ENCODE results near the gene RIPOR2.
"Not testable (repeated sequence)": the region's sequence is repeated elsewhere in the genome, so short reads cannot be mapped to it uniquely, and the experiment has no call there.

The RIPOR2 gene

GRCh38 chr6:24925661-24926060, 10.1 kb downstream of the RIPOR2 start:
- no peak for DNase-seq

- no peak for DNase-seq
These were observed 11.0 kb downstream of the RIPOR2 start for GRCh38 chr6:24924580-24925356.

- DNase-seq: no peak
These were observed 11.8 kb downstream of the RIPOR2 start for GRCh38 chr6:24923885-24924401.

GRCh38 chr6:24922814-24923213, 12.9 kb downstream of the RIPOR2 start:
- DNase-seq: no peak

DNA sequence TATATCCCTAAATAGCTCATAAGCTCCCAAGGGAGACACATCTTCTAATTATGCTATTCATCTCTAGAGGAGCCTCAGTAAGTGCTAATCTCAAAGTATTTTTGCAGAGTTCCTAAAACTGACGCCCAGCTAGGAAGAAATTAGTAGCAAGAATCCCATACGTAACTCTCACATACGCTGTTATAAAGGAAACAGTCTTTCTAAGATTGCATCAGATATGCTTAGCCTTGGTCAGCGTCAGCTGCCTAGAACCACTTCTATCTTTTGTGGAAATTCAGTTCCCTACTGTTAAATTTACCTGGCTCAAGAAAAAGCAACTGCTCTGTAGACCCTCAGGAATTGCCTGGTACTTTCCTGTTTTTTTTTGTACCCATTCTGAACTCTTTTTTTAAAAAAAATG, 13.6 kb downstream of the RIPOR2 start:
- no peak for DNase-seq

DNA sequence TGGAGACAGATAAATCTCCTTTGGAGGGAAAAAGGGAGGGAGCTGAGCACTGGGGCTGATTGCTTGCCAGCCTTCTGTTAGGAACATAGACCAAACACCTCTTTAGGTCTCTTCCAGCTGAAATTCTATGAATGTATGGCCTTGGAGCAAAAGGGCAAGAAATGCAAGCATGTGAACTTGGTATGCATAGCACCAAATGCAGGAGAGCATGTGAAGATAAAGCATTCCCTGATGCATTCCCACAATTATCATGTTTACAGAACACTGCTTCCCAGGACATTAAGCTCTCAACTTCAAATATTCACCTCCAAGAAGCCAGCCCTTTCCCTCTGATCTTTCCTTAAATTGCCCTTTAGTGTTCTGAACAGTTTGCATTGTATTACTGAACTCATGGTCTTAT, 15.6 kb downstream of the RIPOR2 start:
- DNase-seq: no peak

DNA sequence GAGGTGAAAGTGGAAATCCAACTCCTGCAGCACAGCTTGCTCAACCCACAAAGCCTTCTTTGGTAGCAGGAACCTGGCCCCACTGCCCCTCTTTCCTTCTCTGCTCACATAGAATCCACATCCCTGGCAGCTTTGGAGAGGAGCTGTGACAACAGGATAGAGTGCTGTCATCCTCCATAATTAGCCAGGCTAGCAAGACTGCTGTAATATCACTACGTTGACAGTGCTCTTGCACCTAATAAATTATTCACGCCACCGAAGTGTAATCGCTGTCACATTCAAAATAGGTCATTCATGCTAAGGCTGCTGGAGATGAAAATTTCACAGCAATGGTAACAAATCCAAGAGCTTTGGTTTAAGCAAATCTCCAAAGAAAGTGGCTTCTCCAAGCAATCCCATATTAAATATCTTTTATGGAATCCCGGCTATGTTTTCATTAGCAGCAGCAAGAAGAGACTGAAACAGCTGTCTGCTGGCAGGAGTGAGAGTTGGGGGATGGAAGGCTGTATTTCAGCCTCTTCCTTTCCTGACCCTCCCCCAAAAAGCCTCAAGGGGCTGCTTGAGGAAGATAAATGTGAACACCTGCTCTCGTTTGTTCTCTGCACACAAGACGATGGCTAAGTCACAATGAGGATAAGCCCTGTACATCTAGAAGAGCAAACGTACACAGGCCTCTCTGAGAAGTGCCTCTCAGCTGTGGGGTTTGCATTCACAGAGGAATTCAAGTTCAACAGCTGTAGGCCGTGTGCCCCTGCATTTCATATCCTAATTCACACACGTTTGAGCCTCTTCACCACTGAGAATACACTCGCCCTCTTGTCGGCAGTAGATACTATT, 16.5 kb downstream of the RIPOR2 start:
- DNase-seq: peak; percentile 54

DNA sequence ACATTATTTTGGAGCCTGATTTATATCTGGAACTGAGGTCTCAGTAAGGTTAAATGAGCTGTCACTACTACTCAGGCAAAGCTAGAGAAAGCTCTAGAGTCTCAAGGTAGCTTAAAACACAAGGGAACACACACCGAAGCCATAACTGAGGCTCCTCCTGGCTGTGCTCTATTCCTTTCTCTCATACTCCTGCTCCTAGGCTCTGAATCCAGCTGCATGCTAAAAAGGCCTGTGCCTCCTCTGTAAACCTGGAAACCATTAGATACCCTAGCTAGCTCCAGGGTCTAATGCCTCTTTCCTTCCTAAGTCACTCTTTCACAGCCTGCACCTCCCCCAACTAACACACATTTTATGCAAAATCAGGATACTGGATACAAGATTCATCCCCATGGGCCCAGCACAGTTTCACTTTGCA, 17.1 kb downstream of the RIPOR2 start:
- no peak for DNase-seq

GRCh38 chr6:24916496-24916895, 19.3 kb downstream of the RIPOR2 start:
- no peak for DNase-seq

DNA sequence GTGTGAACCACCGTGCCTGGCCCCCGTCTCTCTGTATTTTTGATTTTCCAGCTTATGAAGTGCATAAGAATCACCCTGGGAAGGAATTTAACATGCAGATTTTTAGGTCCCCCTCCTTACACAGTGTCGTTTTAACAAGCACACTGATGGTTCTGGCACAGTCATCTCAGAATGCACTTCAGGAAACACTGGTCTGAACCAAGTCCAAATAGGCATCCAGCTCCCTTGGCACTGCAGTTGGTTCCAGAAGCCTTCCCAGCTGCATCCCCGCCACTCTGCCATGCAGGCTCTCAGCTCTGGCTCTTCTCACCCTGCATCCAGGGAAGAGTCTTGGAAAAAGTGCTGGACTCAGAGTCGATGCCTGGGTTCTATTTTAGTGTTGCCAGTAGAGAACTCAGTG, 20.1 kb downstream of the RIPOR2 start:
- DNase-seq: no peak

- DNase-seq: not testable (repeated sequence)
These were observed 21.7 kb downstream of the RIPOR2 start for GRCh38 chr6:24914082-24914481.

- DNase-seq: no peak
These were observed 23.9 kb downstream of the RIPOR2 start for GRCh38 chr6:24911796-24912382.

GRCh38 chr6:24910961-24911725, 24.6 kb downstream of the RIPOR2 start:
- peak; percentile 52 for DNase-seq

DNA sequence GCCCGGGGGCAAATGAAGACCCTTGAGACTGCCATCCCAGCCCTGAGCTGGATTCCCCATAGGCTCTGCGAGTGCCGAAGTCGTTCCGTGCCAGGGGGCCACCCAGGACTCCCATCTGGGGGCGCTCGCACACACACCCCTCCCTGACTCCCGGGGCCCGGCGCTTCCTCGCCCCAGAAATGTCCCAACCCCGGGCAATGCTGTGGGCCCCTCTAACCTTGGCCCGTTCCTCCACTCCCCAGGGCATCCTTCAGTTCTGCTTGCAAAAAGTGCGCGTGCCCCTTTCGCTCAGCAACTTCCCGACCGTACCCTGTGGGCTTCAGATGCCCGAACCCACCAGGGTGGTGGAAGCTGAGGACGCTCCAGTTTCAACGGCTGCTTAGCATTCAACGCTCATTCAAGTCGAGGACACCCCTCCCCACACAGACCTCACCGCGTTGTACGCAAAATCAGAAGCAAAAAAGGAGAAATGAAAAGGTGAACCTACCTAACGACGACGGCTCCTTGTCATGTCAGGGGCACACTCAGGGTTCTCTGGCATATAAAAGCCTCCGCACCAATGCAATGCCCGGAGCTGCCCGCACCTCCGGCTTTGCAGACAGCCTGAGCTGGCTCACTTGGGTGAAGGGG, 25.3 kb downstream of the RIPOR2 start:
- DNase-seq: no peak

DNA sequence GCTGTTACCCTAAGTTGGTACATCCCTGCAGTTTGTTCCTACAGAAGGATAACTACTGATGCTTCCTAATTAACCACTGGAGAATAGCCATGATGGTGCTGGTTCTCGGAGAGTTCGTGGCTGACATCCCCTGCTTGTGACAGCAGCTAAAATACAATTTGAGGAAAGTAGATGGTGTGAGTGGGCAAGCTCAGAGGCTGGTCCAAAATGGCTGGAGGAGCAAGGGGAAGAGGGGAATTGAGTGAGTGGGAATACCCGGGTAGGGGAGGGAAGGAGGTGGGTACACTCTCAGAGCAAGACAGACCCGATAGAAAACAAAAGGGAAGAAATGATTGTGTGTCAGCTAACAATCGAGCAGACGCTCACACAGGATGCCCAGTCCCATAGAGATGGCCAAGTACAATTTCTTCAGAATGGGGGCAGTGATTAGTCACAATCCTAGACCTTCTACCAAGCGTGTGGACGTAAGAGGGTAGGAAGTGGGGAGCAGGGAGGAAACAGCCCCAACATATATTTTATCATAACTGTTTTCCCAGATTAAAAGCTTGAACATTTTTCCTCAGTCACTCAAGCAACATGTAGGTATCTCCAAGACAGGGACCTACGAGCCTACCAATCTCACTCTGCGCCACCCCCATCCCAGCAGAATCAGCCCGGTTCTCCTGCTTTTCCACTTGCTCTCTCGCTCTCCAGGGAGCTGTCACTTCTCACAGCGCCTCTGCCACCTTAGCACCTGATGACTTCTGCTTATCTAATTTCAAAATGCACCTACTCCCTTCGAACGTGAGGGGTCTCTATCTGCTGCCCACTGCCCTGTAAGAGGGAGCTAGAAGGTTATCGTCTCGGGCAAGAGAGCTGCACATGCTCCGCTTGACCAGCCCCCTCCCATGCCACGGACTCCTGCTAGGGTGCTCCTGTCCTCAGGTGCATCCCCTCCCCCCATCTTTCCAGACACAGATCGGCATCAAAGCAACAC, 26.2 kb downstream of the RIPOR2 start:
- no peak for DNase-seq

DNA sequence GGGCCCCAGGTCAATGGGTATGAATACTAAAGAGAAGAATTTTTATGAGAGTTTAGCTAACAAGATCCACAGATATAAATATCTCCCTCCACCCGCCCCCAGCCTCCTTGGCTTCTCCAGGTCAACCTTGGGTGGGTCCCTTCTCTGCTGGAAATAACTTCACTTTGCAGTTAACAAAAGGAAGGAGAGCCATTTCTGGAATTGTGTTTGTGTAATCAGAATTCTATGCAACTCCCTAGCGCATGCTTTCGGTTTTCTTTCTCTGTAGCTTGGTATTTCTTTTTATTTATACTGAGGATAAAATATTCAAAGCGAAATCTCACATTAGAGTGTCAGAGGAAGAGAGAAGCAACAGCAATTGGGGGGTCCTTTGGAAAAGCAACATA, 27.1 kb downstream of the RIPOR2 start:
- DNase-seq: peak; percentile 33

- no peak for DNase-seq
These were observed 27.7 kb downstream of the RIPOR2 start for GRCh38 chr6:24907919-24908649.

DNA sequence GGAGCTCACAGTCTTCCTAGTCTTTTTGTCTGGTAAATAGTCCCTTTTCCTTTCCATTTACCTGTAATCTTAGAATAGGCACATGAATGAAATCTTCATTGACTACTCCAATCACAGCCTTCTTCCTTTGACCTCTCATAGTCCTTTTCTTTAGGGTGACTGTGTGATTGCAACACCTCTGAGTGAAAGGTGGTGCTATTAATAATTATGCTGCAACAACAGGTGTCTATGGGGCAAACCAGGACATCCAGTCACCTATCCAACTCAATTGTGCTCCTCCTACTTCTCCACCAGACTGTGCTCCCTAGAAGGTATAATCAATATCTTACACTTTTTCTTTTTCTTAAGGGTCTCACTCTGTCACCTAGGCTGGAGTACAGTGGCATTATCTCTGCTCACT, 29.4 kb downstream of the RIPOR2 start:
- DNase-seq: no peak

- DNase-seq: no peak
These were observed 30.3 kb downstream of the RIPOR2 start for GRCh38 chr6:24905483-24905882.

GRCh38 chr6:24903681-24904080, 32.1 kb downstream of the RIPOR2 start:
- no peak for DNase-seq
